Stimulated activated CD8-positive, alpha-beta memory T cell treated with anti-CD3 and anti-CD28 coated beads, Interleukin-4, amount 100 ng/mL, for 4 hours (primary cell): ENCODE results near the gene CLDN9.
A peak's percentile ranks its signal among the peaks of the same experiment; 100 is the strongest.

Source experiments
- DNase-seq, 2 donors: peaks; one replicate each; pipeline ENCODE4 v3.0.0-alpha.2; 2020; ENCODE audit warnings: low read depth in 2 of 2, low spot score in 1 of 2

The CLDN9 gene, protein sequence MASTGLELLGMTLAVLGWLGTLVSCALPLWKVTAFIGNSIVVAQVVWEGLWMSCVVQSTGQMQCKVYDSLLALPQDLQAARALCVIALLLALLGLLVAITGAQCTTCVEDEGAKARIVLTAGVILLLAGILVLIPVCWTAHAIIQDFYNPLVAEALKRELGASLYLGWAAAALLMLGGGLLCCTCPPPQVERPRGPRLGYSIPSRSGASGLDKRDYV

GRCh38 chr16:3012828-3013420 is at the start of gene CLDN9:
Gene CLDN9, plus strand, starts transcription at chr16:3012923. Its CDS starts 440 bp downstream, at chr16:3013363.
- DNase-seq, result no peak

GRCh38 chr16:2963074-2963722 is 49.5 kb upstream of the CLDN9 start:
- peak in 1 of 2 donors; percentile 34 for DNase-seq

DNA sequence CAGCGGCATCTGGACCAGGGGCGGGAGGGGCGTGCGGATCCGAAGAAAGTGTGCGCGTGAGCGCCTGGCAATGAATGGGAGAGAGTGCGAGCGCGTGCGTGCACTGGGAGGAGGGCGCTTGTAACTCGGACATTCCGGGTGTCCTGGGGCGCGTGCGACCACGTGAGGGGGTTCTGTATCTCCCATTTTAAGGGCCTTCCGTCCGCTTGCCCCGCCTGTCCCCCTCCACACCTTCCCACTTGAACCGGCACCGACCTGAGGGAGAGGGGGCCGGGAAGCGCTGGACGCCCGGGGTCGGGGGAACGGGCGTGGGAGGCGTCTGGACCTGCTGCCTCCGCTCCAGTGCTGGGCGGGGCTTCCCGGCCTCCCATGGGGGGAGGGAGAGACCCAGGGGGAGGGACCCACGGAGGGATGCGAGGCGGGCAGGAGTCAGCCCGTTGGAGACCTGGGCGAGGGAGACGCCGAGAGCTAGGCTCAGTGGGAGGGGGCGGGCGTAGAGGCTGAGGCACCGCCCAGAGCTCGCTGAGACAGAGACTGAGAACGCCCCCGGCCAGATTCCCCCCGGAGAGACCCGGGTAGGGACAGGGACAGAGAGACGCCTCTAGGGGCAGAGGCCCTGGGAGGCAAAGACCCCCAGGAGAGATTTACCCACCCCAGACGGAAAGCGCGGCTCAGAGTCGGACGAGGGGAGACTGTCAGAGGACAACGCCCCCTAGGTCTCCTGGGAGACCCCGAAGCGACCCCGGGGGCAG is 48.8 kb upstream of the CLDN9 start, which contains the start of gene KREMEN2:
TSS of gene KREMEN2 (plus strand) at position 553 of the 752 bp plus-strand sequence. CDS start 246 bp downstream, outside the sequence.
- DNase-seq, result peak in 1 of 2 donors; percentile 26

GRCh38 chr16:2964475-2965336 is 48.0 kb upstream of the CLDN9 start:
- no peak for DNase-seq

DNA sequence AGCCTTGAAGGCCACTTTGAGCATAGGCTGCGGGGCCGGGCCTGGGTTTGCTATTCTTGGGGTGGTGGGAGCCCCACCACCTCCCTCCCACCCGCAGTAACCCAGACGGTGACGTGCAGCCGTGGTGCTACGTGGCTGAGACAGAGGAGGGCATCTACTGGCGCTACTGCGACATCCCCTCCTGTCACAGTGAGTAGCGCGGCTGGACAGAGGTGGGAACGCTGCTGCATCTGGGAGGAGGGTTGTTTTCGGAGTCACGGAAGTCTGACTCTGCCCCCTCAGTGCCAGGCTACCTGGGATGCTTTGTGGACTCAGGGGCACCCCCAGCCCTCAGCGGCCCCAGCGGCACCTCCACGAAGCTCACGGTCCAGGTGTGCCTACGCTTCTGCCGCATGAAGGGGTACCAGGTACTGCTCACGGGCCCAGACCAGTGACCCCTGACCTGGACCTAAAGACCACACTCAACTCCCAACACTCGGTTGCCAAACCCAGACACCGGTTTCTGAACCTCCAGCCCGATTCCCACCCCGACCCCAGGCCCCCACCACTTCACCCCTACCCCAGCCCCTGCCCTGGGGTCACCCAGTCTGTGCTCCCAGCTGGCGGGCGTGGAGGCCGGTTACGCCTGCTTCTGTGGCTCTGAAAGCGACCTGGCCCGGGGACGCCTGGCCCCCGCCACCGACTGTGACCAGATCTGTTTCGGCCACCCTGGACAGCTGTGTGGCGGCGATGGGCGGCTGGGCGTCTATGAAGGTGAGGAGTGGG is 46.5 kb upstream of the CLDN9 start:
- DNase-seq, result no peak

DNA sequence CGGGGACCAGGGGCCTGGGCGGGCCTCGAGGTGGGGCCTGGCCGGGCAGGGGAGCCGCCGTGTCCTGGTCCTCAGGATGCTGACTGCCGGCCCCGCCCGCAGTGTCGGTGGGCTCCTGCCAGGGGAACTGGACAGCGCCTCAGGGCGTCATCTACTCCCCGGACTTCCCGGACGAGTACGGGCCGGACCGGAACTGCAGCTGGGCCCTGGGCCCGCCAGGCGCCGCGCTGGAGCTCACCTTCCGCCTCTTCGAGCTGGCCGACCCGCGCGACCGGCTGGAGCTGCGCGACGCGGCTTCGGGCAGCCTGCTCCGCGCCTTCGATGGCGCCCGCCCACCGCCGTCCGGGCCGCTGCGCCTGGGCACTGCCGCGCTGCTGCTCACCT is 45.9 kb upstream of the CLDN9 start:
- DNase-seq, result no peak

GRCh38 chr16:2967211-2967631 is 45.5 kb upstream of the CLDN9 start:
- no peak for DNase-seq

GRCh38 chr16:2967721-2968161 is 45.0 kb upstream of the CLDN9 start:
- no peak for DNase-seq

DNA sequence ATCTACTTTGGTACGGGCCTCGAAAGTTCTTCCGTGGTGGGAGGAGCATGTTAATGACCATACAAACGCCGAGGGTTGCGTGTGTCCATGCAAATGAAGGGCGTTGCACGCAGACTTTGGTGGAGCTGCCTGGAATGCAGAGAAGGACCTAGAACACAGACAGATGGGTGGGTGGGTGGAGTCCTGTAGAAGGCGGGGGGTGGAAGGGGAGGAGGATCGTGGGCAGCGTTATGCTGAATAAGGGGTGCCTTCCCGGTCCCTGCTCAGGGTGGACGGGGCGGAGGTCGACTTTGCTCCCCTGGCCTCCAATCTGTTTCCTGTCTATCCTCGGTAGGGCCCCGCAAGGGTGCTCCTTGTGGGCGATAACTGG is 44.4 kb upstream of the CLDN9 start:
- no peak for DNase-seq

DNA sequence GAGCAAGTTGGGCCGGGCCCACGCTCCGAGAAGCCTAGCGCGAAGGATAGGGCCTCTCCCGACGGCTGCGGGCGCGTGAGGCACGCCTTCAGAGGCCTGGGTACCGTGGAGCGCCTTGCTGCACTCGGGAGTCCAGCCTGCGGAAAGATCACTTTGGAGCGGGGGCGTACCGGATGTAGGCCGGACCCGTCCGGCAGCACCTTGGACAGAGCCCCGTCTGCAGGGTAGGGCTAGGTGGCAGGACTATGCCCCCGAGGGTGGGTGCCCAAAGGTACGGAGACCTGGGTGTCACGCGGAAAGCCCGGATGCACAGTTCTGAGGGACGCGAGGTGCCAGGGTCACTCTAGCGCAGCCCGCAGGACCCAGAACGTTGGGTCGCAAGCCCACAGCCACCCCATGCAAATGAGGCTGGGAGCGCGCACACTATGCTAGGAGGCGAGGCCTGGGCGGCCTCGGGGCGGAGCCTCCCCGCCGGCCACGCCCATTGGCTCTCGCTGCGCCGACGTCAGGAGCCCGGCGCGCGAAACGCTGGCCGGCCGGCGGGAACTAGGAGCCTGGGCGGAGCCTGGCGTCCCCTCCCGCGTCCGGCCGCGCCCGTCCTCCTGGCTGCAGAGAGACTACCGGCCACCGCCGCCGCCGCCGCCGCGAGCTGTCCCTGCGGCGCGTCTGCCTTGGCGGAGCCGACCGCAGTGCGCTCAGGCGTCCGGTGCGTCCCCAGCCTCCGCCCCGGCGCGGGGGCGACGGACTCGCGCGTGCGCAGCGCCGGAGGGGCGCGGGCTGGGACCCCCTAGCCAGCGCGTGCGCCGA is 43.8 kb upstream of the CLDN9 start, which contains the start of gene PAQR4:
TSS of gene PAQR4 (plus strand) at position 611 of the 807 bp plus-strand sequence. CDS start 327 bp downstream, outside the sequence.
- DNase-seq, result peak; percentile 31 to 36

DNA sequence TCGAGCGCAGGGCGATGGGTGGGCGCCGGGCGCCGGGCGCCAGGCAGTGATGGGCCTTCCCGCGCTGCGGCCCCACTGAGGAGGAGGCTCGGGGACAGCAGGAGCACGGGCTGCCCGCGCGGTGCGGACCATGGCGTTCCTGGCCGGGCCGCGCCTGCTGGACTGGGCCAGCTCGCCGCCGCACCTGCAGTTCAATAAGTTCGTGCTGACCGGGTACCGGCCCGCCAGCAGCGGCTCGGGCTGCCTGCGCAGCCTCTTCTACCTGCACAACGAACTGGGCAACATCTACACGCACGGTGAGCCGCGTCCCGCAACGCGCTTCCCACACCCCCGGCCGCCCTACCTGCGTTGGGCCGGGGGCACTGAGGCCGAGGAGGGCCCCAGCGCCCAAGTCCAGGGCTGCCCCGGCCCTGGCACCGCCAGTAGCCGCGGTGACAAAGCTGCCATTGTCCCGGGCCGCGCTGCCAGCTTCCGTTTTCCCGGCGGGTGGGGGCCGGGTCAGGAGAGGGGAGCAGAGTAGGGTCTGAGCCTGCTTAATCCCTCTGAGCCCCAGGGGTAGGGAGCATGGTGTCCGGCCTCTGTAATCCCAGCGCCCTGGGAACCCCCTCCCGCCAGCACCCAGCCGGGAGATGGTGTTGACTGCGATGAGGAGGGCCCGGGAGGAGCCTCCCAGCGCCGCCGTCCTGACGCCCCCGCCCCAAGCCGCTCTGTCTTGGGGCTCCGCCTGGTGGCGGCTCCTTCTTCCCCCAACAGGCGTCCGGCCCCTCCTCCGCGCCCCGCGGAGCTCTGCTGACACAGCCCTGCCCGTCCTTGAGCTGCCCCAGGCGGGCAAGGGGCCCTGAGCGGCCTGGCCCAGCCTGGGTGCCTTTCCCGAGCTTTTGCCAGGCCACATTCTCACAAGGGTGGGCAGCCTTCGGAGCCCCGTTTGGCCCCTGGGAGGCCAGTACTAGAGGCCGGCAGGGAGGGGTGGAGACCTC is 42.9 kb upstream of the CLDN9 start:
- peak in 1 of 2 donors; percentile 46 for DNase-seq

DNA sequence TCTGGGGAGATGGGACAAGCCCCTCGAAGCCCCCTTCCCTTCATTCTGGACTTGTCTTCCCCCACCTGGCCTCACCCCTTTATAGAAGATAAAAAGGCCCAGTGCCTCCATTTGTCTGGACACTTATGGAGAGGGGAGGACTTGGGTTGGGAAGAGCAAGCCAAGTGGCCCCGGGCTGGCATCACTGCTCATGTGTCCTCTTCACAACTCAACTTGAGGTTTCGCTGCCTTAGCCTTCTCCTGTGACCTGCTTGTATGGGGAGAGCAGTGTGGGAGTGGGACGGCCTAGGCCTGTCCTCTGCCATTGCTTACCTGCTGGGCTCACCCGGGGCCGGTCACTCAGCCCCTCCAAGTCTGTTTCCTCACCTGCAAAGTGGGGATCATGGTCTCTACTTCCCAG is 42.2 kb upstream of the CLDN9 start:
- no peak for DNase-seq

- no peak for DNase-seq
Observed at GRCh38 chr16:2971134-2971984, 41.4 kb upstream of the CLDN9 start.

DNA sequence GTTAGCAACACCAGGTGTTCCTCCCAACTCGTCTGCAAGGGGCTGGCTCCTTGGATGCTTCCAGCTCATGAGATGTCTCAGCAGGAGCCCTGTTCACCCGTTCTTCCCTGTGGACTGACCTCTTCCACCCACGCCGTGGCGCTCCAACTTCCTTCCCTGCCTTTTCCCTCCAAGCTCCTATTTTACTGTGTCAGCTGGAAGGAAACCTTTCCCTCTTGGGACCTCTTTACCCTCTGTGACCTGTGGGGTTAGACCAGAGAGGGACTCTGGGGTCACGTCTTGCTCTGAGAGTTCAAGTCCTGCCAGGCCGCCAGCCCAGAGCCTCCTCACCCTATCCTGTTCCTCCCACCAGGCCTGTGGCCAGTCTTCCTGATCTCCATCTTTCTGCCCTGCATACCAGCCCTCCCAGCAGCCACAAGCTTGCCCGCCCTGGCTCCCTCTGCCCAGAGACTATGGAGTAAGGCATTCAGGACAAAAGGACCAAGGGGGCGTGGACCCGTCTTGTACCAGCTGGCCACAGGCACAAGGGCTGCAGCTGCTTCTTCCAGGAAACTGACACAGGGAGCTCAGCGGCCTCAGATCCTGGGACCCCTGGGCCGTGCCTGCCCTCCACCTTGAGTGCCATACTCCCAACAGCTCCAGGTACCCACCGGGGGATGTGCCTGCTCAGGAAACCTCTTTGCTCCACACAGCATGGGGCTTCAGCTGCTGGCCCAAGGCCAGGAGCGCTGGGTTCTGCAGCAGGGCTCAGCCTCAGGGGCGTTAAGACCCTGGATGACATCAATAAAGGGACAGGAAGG is 40.5 kb upstream of the CLDN9 start:
- no peak for DNase-seq

DNA sequence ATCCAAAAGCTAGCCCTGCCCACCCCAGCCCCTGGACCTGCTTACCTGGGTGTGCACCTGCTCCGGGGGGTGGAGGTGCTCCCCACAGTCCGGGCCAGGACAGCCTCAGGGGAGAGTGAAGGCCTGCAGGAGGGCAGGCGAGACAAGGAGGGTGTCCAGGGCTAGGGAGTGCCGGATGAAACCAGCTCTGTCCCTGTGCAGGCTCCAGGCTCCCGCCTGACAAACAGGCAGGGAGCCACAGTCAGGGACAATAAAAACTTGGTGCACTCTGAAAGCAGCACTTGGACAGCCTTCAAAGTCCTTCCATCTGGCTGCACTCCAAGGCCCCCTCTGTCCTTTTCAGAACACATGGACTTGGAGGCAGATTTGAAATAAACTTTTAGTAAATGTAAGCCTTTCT is 39.6 kb upstream of the CLDN9 start:
- DNase-seq, result no peak
